Smooth muscle cell (in vitro differentiated cells): Measurements from ENCODE around the gene ITGB8. TPM values are rescaled to one million over a fixed set of nuclear protein-coding genes. Genes with fewer than 3 reads are reported as not detected.

Source experiments
- DNase-seq: peaks from one replicate; lab custom pipeline; 2025; ENCODE audit not compliant: unreplicated experiment; lab: John Stamatoyannopoulos, UW
- H2AFZ ChIP-seq: fragments of 200-600 bp; sonication (generic); 2 replicates; pipeline ENCODE4 v1.6.0; 2016; ENCODE audit warnings: antibody characterized with exemption, low read depth, mild to moderate bottlenecking
- H3F3A ChIP-seq: fragments of 200-600 bp; sonication (generic); 2 replicates; pipeline ENCODE4 v1.6.0; 2017; ENCODE audit warnings: antibody characterized with exemption, low read depth
- H3K27ac ChIP-seq: fragments of 200-600 bp; sonication (generic); 2 replicates; pipeline ENCODE4 v1.5.1; 2016; ENCODE audit warnings: low read depth, mild to moderate bottlenecking
- H3K27me3 ChIP-seq: fragments of 200-600 bp; sonication (generic); 2 replicates; pipeline ENCODE4 v1.6.1; 2016; ENCODE audit warnings: low read depth, mild to moderate bottlenecking
- H3K36me3 ChIP-seq: fragments of 200-600 bp; sonication (generic); 2 replicates; pipeline ENCODE4 v1.5.1; 2016; ENCODE audit warnings: low read depth
- H3K4me1 ChIP-seq: fragments of 200-600 bp; sonication (generic); 2 replicates; pipeline ENCODE4 v1.5.1; 2016; ENCODE audit warnings: low read depth
- H3K4me2 ChIP-seq: fragments of 200-600 bp; sonication (generic); 2 replicates; pipeline ENCODE4 v1.6.0; 2016; ENCODE audit warnings: mild to moderate bottlenecking
- H3K4me3 ChIP-seq: fragments of 200-600 bp; sonication (generic); 2 replicates; pipeline ENCODE4 v1.5.1; 2016; ENCODE audit warnings: mild to moderate bottlenecking
- H3K79me2 ChIP-seq: fragments of 200-600 bp; sonication (generic); 2 replicates; pipeline ENCODE4 v1.6.0; 2016; ENCODE audit warnings: low read depth, mild to moderate bottlenecking
- H3K9ac ChIP-seq: fragments of 200-600 bp; sonication (generic); 2 replicates; pipeline ENCODE4 v1.6.0; 2016; ENCODE audit warnings: low read depth
- H3K9me3 ChIP-seq: fragments of 200-600 bp; sonication (generic); replicated peaks from 2 replicates; pipeline ENCODE4 v1.5.1; 2016; ENCODE audit warnings: low read depth
- H4K20me1 ChIP-seq: fragments of 200-600 bp; sonication (generic); 2 replicates; pipeline ENCODE4 v1.6.0; 2016; ENCODE audit warnings: low read depth
- WGBS: methylation state at CpG from one replicate; pipeline ENCODE4 v1.1.7; 2016; ENCODE audit warnings: low lambda C conversion rate; 5-methylcytosine and 5-hydroxymethylcytosine counted together
- polyA plus RNA-seq: library from polyadenylated mRNA; unstranded; fragments of >200 nt; fragmentation: Nextera tagmentation; extraction: Ambion mirVana; gene quantifications from 2 replicates; pipeline ENCODE4 v1.2.1, GENCODE V29; 2016
- total RNA-seq: library from RNA; depleted of rRNA; stranded (reverse); fragments of >200 nt; gene quantifications from 2 replicates; pipeline ENCODE4 v1.2.3, GENCODE V29; 2014
- TF ChIP-seq, protein P1 (sequence below): fragments of 200-600 bp; sonication (generic); IDR thresholded peaks from 2 replicates; pipeline ENCODE4 v1.5.1; 2017; ENCODE audit warnings: borderline replicate concordance, mild to moderate bottlenecking, antibody characterized with exemption; ENCODE audit not compliant: insufficient read depth, poor library complexity, severe bottlenecking

The ITGB8 gene
- total and polyA plus RNA-seq, 2 experiments from 2014 or later = 0.38 to 10.2 TPM

DNA sequence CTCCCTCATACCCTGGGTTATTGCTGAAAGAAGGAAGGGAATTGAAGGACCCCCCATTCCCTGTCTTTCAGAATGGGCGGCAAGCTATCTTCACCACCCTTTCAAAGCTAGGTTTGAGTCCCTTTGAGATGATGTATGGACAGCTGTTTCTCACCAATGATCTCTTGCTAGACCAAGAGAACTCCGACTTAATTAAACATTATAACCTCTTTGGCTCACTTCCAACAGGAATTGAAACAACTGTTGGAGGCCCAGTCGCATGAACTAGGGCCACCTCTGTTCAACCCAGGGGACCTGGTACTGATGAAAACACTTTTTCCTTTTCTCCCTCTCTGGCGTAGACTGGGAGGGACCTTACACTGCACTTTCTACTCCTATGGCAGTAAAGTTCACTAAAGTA is 110.6 kb downstream of the ITGB8 start:
- no peaks in the 10 kb centered on the region for H3F3A ChIP-seq
- no peak overlapping the region for H3K4me2 ChIP-seq
- TF ChIP-seq, protein P1, sequence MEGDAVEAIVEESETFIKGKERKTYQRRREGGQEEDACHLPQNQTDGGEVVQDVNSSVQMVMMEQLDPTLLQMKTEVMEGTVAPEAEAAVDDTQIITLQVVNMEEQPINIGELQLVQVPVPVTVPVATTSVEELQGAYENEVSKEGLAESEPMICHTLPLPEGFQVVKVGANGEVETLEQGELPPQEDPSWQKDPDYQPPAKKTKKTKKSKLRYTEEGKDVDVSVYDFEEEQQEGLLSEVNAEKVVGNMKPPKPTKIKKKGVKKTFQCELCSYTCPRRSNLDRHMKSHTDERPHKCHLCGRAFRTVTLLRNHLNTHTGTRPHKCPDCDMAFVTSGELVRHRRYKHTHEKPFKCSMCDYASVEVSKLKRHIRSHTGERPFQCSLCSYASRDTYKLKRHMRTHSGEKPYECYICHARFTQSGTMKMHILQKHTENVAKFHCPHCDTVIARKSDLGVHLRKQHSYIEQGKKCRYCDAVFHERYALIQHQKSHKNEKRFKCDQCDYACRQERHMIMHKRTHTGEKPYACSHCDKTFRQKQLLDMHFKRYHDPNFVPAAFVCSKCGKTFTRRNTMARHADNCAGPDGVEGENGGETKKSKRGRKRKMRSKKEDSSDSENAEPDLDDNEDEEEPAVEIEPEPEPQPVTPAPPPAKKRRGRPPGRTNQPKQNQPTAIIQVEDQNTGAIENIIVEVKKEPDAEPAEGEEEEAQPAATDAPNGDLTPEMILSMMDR = no peak
- no peaks in the 10 kb centered on the region for H3K79me2 ChIP-seq
- H3K27me3 ChIP-seq = no peaks in the 10 kb centered on the region
- H3K4me1 ChIP-seq = no peaks in the 10 kb centered on the region
- no peaks in the 10 kb centered on the region for H3K9me3 ChIP-seq
- H3K36me3 ChIP-seq = no peaks in the 10 kb centered on the region
- WGBS = 98% methylated on average over 4 of the region's 4 CpGs
- H3K9ac ChIP-seq = no peak overlapping the region
- no peak overlapping the region for H3K4me3 ChIP-seq
- H3K27ac ChIP-seq = no peak overlapping the region
- DNase-seq = no peak
- no peak overlapping the region for H2AFZ ChIP-seq
- no peaks in the 10 kb centered on the region for H4K20me1 ChIP-seq

DNA sequence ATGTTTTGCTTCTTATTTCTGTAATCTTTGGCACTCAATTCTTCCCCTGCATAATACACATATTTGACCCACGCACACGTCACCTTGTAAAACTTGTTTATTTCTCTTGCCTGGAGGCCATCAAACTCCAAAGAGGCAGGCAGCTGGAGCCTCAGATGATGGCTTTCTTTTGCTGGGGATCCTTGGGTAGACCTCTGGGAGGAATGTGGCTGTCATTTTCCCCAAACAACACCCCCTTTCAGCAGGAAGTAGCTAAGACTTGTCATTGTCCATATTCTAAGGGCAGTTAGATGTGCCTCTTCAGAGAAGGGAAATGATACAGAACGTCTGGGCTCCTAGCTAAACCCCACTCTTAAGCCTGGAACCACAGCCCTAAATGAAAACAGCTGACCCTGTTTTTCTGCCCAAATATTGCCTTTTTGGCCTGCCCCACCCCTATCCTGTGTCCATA is 111.3 kb downstream of the ITGB8 start:
- no peak for DNase-seq
- Histone ChIP-seq H2AFZ (no peak overlapping the region), H3K27me3 (no peaks in the 10 kb centered on the region), H3K27ac (no peak overlapping the region), H3K9me3 (no peaks in the 10 kb centered on the region), H3K4me1 (no peaks in the 10 kb centered on the region), H3K79me2 (no peaks in the 10 kb centered on the region), H3K4me2 (no peak overlapping the region), H3K4me3 (no peak overlapping the region), H3K36me3 (no peaks in the 10 kb centered on the region), H3F3A (no peaks in the 10 kb centered on the region), H3K9ac (no peak overlapping the region), H4K20me1 (no peaks in the 10 kb centered on the region)
- WGBS = 36% methylated on average over 3 of the region's 3 CpGs
- TF ChIP-seq, protein P1 = no peak

GRCh38 chr7:20442951-20443350 is 112.3 kb downstream of the ITGB8 start:
- no peak overlapping the region for H3K27ac ChIP-seq
- no peak overlapping the region for H3K9ac ChIP-seq
- WGBS = 94% methylated on average over 8 of the region's 8 CpGs
- no peaks in the 10 kb centered on the region for H3K36me3 ChIP-seq
- no peaks in the 10 kb centered on the region for H3K4me1 ChIP-seq
- H3K27me3 ChIP-seq = no peaks in the 10 kb centered on the region
- H3K9me3 ChIP-seq = no peaks in the 10 kb centered on the region
- no peak overlapping the region for H3K4me3 ChIP-seq
- no peak for DNase-seq
- H3K79me2 ChIP-seq = no peaks in the 10 kb centered on the region
- no peak overlapping the region for H2AFZ ChIP-seq
- no peaks in the 10 kb centered on the region for H3F3A ChIP-seq
- H3K4me2 ChIP-seq = no peak overlapping the region
- TF ChIP-seq, protein P1 = no peak
- no peaks in the 10 kb centered on the region for H4K20me1 ChIP-seq

GRCh38 chr7:20444030-20444800 is 113.5 kb downstream of the ITGB8 start:
- WGBS = 83% methylated on average over 2 of the region's 2 CpGs
- Histone ChIP-seq H3K4me1 (no peaks in the 10 kb centered on the region), H3K27me3 (no peaks in the 10 kb centered on the region), H3K9me3 (no peaks in the 10 kb centered on the region), H3K4me3 (no peak overlapping the region), H3K79me2 (no peaks in the 10 kb centered on the region), H3K27ac (no peak overlapping the region), H3F3A (no peaks in the 10 kb centered on the region), H2AFZ (no peak overlapping the region), H4K20me1 (no peaks in the 10 kb centered on the region), H3K4me2 (no peak overlapping the region), H3K36me3 (no peaks in the 10 kb centered on the region), H3K9ac (no peak overlapping the region)
- DNase-seq = no peak
- TF ChIP-seq, protein P1 = no peak
